Measurements from ENCODE around the gene PAK1.

The PAK1 gene

GRCh38 chr11:77454867-77455655 lies 18.8 kb downstream of the PAK1 start:
- Histone ChIP-seq H3K27ac (ENCODE audit: low read depth, low read length) (no peak overlapping the region), H3K9ac (ENCODE audit: low read length) (no peak overlapping the region), H3K36me3 (ENCODE audit: control insufficient read depth, insufficient read depth, low read length) (peaks cover 4% of the 10 kb centered on the region; the same call in 1 of the 2 replicates), H3K9me3 (ENCODE audit: control insufficient read depth, insufficient read depth, low read depth, low read length) (no peaks in the 10 kb centered on the region), H3K4me3 (ENCODE audit: low read depth, low read length) (no peak overlapping the region), H3K27me3 (ENCODE audit: control insufficient read depth, insufficient read depth, low read length) (no peaks in the 10 kb centered on the region), H3K4me1 (ENCODE audit: control insufficient read depth, insufficient read depth, low read length) (peaks cover 61% of the 10 kb centered on the region)

DNA sequence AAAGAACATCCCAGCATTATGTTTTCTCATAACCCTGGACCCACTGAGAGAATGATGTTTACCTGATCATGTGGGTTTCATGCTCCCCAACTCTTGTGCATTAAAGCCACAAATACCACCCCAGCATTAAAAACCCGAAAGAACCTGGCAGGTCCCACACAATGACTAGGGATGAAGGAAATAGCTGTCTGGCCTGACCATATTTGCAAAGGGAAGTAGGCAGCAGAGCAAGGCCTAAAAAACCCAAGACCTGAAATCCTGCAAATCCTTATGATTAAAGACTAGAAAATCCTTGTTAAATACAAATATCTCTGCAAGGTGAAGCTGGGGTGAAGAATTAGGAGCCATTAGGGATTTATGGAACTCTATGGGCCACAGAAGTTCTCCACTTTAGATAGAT lies 23.7 kb downstream of the PAK1 start:
- Histone ChIP-seq H3K4me1 (ENCODE audit: control insufficient read depth, insufficient read depth, low read length) (peaks cover 50% of the 10 kb centered on the region), H3K4me3 (ENCODE audit: low read depth, low read length) (no peak overlapping the region)

DNA sequence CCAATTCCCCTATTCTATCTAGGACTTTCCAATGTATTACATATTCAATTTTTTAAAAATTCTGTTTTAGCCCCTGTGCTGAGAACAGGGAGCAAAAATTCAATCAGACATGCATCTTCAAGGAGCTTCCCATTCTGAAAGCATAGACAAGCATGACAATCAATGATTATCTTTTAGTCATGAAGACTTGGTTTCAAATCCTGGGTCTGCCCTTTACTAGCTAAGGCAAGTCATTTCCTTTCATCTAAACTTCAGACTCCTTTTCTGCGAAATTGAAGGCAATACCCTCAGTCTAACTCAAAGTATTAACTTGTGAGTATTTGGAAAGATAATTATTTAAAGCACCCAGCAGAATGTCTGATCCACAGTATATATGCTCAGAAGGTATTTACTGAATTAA lies 24.1 kb downstream of the PAK1 start:
- Histone ChIP-seq H3K27ac (ENCODE audit: low read depth, low read length) (peak overlapping the region; percentile 22; the same call in 1 of the 2 replicates), H3K27me3 (ENCODE audit: control insufficient read depth, insufficient read depth, low read length) (no peaks in the 10 kb centered on the region), H3K36me3 (ENCODE audit: control insufficient read depth, insufficient read depth, low read length) (peaks cover 4% of the 10 kb centered on the region; the same call in 1 of the 2 replicates), H3K4me3 (ENCODE audit: low read depth, low read length) (no peak overlapping the region), H3K9me3 (ENCODE audit: control insufficient read depth, insufficient read depth, low read depth, low read length) (no peaks in the 10 kb centered on the region), H3K9ac (ENCODE audit: low read length) (no peak overlapping the region), H3K4me1 (ENCODE audit: control insufficient read depth, insufficient read depth, low read length) (peaks cover 52% of the 10 kb centered on the region)

More for the DNA sequence above, 23.7 kb downstream of the PAK1 start:
- Histone ChIP-seq H3K27me3 (ENCODE audit: control insufficient read depth, insufficient read depth, low read length) (no peaks in the 10 kb centered on the region), H3K9ac (ENCODE audit: low read length) (no peak overlapping the region), H3K27ac (ENCODE audit: low read depth, low read length) (peak overlapping the region; percentile 22), H3K36me3 (ENCODE audit: control insufficient read depth, insufficient read depth, low read length) (peaks cover 4% of the 10 kb centered on the region; the same call in 1 of the 2 replicates), H3K9me3 (ENCODE audit: control insufficient read depth, insufficient read depth, low read depth, low read length) (no peaks in the 10 kb centered on the region)

- Histone ChIP-seq H3K27ac (ENCODE audit: low read depth, low read length) (peak overlapping the region; percentile 87), H3K27me3 (ENCODE audit: control insufficient read depth, insufficient read depth, low read length) (no peaks in the 10 kb centered on the region), H3K4me3 (ENCODE audit: low read depth, low read length) (peak overlapping the region; percentile 19), H3K36me3 (ENCODE audit: control insufficient read depth, insufficient read depth, low read length) (peaks cover 4% of the 10 kb centered on the region; the same call in 1 of the 2 replicates), H3K9ac (ENCODE audit: low read length) (peak overlapping the region; percentile 13), H3K4me1 (ENCODE audit: control insufficient read depth, insufficient read depth, low read length) (peaks cover 56% of the 10 kb centered on the region), H3K9me3 (ENCODE audit: control insufficient read depth, insufficient read depth, low read depth, low read length) (no peaks in the 10 kb centered on the region)
Observed at GRCh38 chr11:77449060-77449521, 24.8 kb downstream of the PAK1 start.

- Histone ChIP-seq H3K27me3 (ENCODE audit: control insufficient read depth, insufficient read depth, low read length) (no peaks in the 10 kb centered on the region), H3K36me3 (ENCODE audit: control insufficient read depth, insufficient read depth, low read length) (peaks cover 4% of the 10 kb centered on the region; the same call in 1 of the 2 replicates), H3K9me3 (ENCODE audit: control insufficient read depth, insufficient read depth, low read depth, low read length) (no peaks in the 10 kb centered on the region), H3K27ac (ENCODE audit: low read depth, low read length) (peak overlapping the region; percentile 87), H3K4me1 (ENCODE audit: control insufficient read depth, insufficient read depth, low read length) (peaks cover 56% of the 10 kb centered on the region), H3K4me3 (ENCODE audit: low read depth, low read length) (no peak overlapping the region), H3K9ac (ENCODE audit: low read length) (no peak overlapping the region)
Observed at GRCh38 chr11:77448269-77448668, 25.6 kb downstream of the PAK1 start.

GRCh38 chr11:77446911-77447629 lies 26.8 kb downstream of the PAK1 start:
- H3K27me3 ChIP-seq (ENCODE audit: control insufficient read depth, insufficient read depth, low read length): no peaks in the 10 kb centered on the region
- H3K36me3 ChIP-seq (ENCODE audit: control insufficient read depth, insufficient read depth, low read length): no peaks in the 10 kb centered on the region
- no peak overlapping the region for H3K9ac ChIP-seq (ENCODE audit: low read length)
- no peak overlapping the region for H3K27ac ChIP-seq (ENCODE audit: low read depth, low read length)
- H3K9me3 ChIP-seq (ENCODE audit: control insufficient read depth, insufficient read depth, low read depth, low read length): no peaks in the 10 kb centered on the region
- peaks cover 59% of the 10 kb centered on the region for H3K4me1 ChIP-seq (ENCODE audit: control insufficient read depth, insufficient read depth, low read length)
- no peak overlapping the region for H3K4me3 ChIP-seq (ENCODE audit: low read depth, low read length)

- Histone ChIP-seq H3K4me1 (ENCODE audit: control insufficient read depth, insufficient read depth, low read length) (peaks cover 45% of the 10 kb centered on the region), H3K27ac (ENCODE audit: low read depth, low read length) (no peak overlapping the region), H3K36me3 (ENCODE audit: control insufficient read depth, insufficient read depth, low read length) (no peaks in the 10 kb centered on the region), H3K27me3 (ENCODE audit: control insufficient read depth, insufficient read depth, low read length) (no peaks in the 10 kb centered on the region), H3K9me3 (ENCODE audit: control insufficient read depth, insufficient read depth, low read depth, low read length) (no peaks in the 10 kb centered on the region), H3K9ac (ENCODE audit: low read length) (no peak overlapping the region), H3K4me3 (ENCODE audit: low read depth, low read length) (no peak overlapping the region)
Observed at GRCh38 chr11:77444261-77444660, 29.6 kb downstream of the PAK1 start.

- H3K27me3 ChIP-seq (ENCODE audit: control insufficient read depth, insufficient read depth, low read length): no peaks in the 10 kb centered on the region
- no peaks in the 10 kb centered on the region for H3K9me3 ChIP-seq (ENCODE audit: control insufficient read depth, insufficient read depth, low read depth, low read length)
- H3K36me3 ChIP-seq (ENCODE audit: control insufficient read depth, insufficient read depth, low read length): no peaks in the 10 kb centered on the region
- no peak overlapping the region for H3K27ac ChIP-seq (ENCODE audit: low read depth, low read length)
- no peak overlapping the region for H3K9ac ChIP-seq (ENCODE audit: low read length)
- H3K4me3 ChIP-seq (ENCODE audit: low read depth, low read length): no peak overlapping the region
- H3K4me1 ChIP-seq (ENCODE audit: control insufficient read depth, insufficient read depth, low read length): peaks cover 33% of the 10 kb centered on the region
Observed at GRCh38 chr11:77442394-77443053, 31.4 kb downstream of the PAK1 start.

- no peaks in the 10 kb centered on the region for H3K36me3 ChIP-seq (ENCODE audit: control insufficient read depth, insufficient read depth, low read length)
- peaks cover 33% of the 10 kb centered on the region for H3K4me1 ChIP-seq (ENCODE audit: control insufficient read depth, insufficient read depth, low read length)
- no peak overlapping the region for H3K27ac ChIP-seq (ENCODE audit: low read depth, low read length)
- H3K9ac ChIP-seq (ENCODE audit: low read length): no peak overlapping the region
- H3K9me3 ChIP-seq (ENCODE audit: control insufficient read depth, insufficient read depth, low read depth, low read length): no peaks in the 10 kb centered on the region
- H3K27me3 ChIP-seq (ENCODE audit: control insufficient read depth, insufficient read depth, low read length): no peaks in the 10 kb centered on the region
- H3K4me3 ChIP-seq (ENCODE audit: low read depth, low read length): no peak overlapping the region
Observed at GRCh38 chr11:77441426-77441825, 32.5 kb downstream of the PAK1 start.

- no peaks in the 10 kb centered on the region for H3K9me3 ChIP-seq (ENCODE audit: control insufficient read depth, insufficient read depth, low read depth, low read length)
- H3K36me3 ChIP-seq (ENCODE audit: control insufficient read depth, insufficient read depth, low read length): no peaks in the 10 kb centered on the region
- H3K4me1 ChIP-seq (ENCODE audit: control insufficient read depth, insufficient read depth, low read length): peaks cover 33% of the 10 kb centered on the region
- no peaks in the 10 kb centered on the region for H3K27me3 ChIP-seq (ENCODE audit: control insufficient read depth, insufficient read depth, low read length)
- H3K4me3 ChIP-seq (ENCODE audit: low read depth, low read length): no peak overlapping the region
- H3K27ac ChIP-seq (ENCODE audit: low read depth, low read length): no peak overlapping the region
- H3K9ac ChIP-seq (ENCODE audit: low read length): no peak overlapping the region
Observed at GRCh38 chr11:77440678-77441077, 33.2 kb downstream of the PAK1 start.

Data from HUES6 (cell line).